ENCODE data around the gene FYN.

FYN gene

DNA sequence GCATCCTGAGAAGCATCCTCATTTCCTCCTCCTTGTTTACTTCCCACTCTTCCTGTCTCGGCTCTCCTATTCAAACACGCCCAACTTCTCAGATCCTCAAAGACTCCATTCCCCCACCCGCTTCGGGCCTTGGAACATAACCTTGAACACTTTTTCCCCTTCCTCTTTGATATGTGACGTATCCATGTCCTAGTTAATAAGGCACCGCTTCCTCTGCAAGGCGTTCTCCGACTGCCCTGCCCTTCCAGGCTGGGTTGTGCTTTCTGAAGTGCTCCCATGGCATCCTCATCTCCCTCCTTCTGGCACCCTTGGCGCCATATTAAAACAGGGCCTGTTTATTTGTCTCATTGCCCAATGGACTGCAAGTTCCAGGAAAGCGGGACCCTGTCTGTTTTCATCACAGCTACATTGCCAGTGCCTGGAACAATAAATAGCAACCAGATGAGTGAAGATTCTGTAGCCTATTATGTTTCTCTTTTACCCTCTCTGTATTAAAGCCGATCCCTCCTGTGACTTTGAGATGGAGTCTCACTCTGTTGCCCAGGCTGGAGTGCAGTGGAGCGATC lies 152.2 kb downstream of the FYN start:
- H3K79me2 ChIP-seq (ENCODE audit: insufficient read depth, low read length) = no peaks in the 10 kb centered on the region
- no peak overlapping the region for H3K9ac ChIP-seq (ENCODE audit: low read length)
- H3K27me3 ChIP-seq (ENCODE audit: low read length) = no peaks in the 10 kb centered on the region
- H3K27ac ChIP-seq (ENCODE audit: low read depth, low read length) = no peak overlapping the region
- H3K9me2 ChIP-seq (replicated peaks; ENCODE audit: insufficient read depth, low read length) = no peaks in the 10 kb centered on the region
- no peaks in the 10 kb centered on the region for H3K9me3 ChIP-seq (ENCODE audit: insufficient read depth, low read length)
- no peak overlapping the region for H3K4me3 ChIP-seq (ENCODE audit: insufficient read depth, low read length, poor library complexity, severe bottlenecking)
- no peak overlapping the region for H2AFZ ChIP-seq (ENCODE audit: low read depth, low read length, severe bottlenecking)
- TF ChIP-seq, protein P1, sequence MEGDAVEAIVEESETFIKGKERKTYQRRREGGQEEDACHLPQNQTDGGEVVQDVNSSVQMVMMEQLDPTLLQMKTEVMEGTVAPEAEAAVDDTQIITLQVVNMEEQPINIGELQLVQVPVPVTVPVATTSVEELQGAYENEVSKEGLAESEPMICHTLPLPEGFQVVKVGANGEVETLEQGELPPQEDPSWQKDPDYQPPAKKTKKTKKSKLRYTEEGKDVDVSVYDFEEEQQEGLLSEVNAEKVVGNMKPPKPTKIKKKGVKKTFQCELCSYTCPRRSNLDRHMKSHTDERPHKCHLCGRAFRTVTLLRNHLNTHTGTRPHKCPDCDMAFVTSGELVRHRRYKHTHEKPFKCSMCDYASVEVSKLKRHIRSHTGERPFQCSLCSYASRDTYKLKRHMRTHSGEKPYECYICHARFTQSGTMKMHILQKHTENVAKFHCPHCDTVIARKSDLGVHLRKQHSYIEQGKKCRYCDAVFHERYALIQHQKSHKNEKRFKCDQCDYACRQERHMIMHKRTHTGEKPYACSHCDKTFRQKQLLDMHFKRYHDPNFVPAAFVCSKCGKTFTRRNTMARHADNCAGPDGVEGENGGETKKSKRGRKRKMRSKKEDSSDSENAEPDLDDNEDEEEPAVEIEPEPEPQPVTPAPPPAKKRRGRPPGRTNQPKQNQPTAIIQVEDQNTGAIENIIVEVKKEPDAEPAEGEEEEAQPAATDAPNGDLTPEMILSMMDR (IDR thresholded peaks at IDR 0.05; ENCODE audit: insufficient read depth, low read length, poor library complexity, severe bottlenecking) = no peak
- TF ChIP-seq EZH2phosphoT487 (conservative IDR thresholded peaks at IDR 0.05; ENCODE audit: low read length) = no peak
- H3K4me2 ChIP-seq (ENCODE audit: low read depth, low read length, poor library complexity, severe bottlenecking) = no peak overlapping the region
- H3K36me3 ChIP-seq (ENCODE audit: low read length) = no peaks in the 10 kb centered on the region
- no peaks in the 10 kb centered on the region for H4K20me1 ChIP-seq (ENCODE audit: low read depth, low read length)
- H3F3A ChIP-seq (ENCODE audit: insufficient read depth) = no peaks in the 10 kb centered on the region

DNA sequence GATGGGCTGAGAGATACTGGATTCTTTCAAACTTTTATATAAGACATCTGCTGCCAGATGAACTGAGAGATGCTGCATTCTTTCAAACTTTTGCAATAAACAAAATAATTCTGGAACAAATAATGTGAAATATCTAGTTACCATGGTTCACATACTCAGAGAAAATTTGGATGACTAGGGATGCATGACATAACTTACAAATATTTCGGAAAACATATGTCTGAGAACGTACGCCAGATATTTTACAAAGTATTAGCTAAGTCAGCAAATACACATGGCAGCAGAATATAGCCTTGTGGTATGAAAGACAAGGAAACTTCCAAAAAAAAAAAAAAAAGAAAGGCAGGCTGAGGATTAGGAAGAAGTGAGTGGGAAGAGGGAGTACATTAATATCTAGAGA lies 154.3 kb downstream of the FYN start:
- no peaks in the 10 kb centered on the region for H3K79me2 ChIP-seq (ENCODE audit: insufficient read depth, low read length)
- H3K27me3 ChIP-seq (ENCODE audit: low read length) = no peaks in the 10 kb centered on the region
- no peak overlapping the region for H3K27ac ChIP-seq (ENCODE audit: low read depth, low read length)
- H3K4me2 ChIP-seq (ENCODE audit: low read depth, low read length, poor library complexity, severe bottlenecking) = no peak overlapping the region
- no peak for TF ChIP-seq EZH2phosphoT487 (conservative IDR thresholded peaks at IDR 0.05; ENCODE audit: low read length)
- TF ChIP-seq, protein P1 (IDR thresholded peaks at IDR 0.05; ENCODE audit: insufficient read depth, low read length, poor library complexity, severe bottlenecking) = no peak
- H3K4me3 ChIP-seq (ENCODE audit: insufficient read depth, low read length, poor library complexity, severe bottlenecking) = no peak overlapping the region
- no peaks in the 10 kb centered on the region for H3K9me2 ChIP-seq (replicated peaks; ENCODE audit: insufficient read depth, low read length)
- no peaks in the 10 kb centered on the region for H3K36me3 ChIP-seq (ENCODE audit: low read length)
- no peak overlapping the region for H2AFZ ChIP-seq (ENCODE audit: low read depth, low read length, severe bottlenecking)
- H3K9me3 ChIP-seq (ENCODE audit: insufficient read depth, low read length) = no peaks in the 10 kb centered on the region
- H3K9ac ChIP-seq (ENCODE audit: low read length) = no peak overlapping the region
- H3F3A ChIP-seq (ENCODE audit: insufficient read depth) = no peaks in the 10 kb centered on the region
- no peaks in the 10 kb centered on the region for H4K20me1 ChIP-seq (ENCODE audit: low read depth, low read length)

DNA sequence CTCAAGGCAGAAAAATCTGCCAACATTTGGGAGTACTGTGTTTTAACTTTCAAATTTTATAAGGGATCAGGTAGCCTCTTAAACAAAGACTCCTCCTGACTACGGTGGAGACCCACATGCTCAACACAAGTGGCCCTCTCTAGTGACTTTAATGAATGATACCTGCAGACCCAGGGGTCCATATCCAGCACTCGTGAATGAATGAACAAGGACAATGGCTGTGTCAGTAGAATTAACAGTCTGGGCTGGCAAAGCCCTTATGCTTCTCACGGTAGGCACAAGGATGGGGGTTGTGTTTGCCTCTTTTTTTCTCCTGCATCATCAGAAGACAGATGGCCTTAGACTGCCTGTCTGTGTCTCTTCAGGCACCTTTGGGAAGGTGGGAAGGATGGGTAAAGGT lies 154.9 kb downstream of the FYN start:
- Histone ChIP-seq H3K9me2 (replicated peaks; ENCODE audit: insufficient read depth, low read length) (no peaks in the 10 kb centered on the region), H3K27ac (ENCODE audit: low read depth, low read length) (no peak overlapping the region), H4K20me1 (ENCODE audit: low read depth, low read length) (no peaks in the 10 kb centered on the region), H3K9ac (ENCODE audit: low read length) (no peak overlapping the region), H3K4me3 (ENCODE audit: insufficient read depth, low read length, poor library complexity, severe bottlenecking) (no peak overlapping the region), H3K9me3 (ENCODE audit: insufficient read depth, low read length) (no peaks in the 10 kb centered on the region), H3K36me3 (ENCODE audit: low read length) (no peaks in the 10 kb centered on the region), H2AFZ (ENCODE audit: low read depth, low read length, severe bottlenecking) (no peak overlapping the region), H3K79me2 (ENCODE audit: insufficient read depth, low read length) (no peaks in the 10 kb centered on the region), H3K4me2 (ENCODE audit: low read depth, low read length, poor library complexity, severe bottlenecking) (no peak overlapping the region), H3F3A (ENCODE audit: insufficient read depth) (no peaks in the 10 kb centered on the region), H3K27me3 (ENCODE audit: low read length) (no peaks in the 10 kb centered on the region)
- TF ChIP-seq EZH2phosphoT487 (conservative IDR thresholded peaks at IDR 0.05; ENCODE audit: low read length) = no peak
- TF ChIP-seq, protein P1 (IDR thresholded peaks at IDR 0.05; ENCODE audit: insufficient read depth, low read length, poor library complexity, severe bottlenecking) = no peak

Measured in SU-DHL-6 (cell line).